ENCODE data around the gene ITGA2B.

DNA sequence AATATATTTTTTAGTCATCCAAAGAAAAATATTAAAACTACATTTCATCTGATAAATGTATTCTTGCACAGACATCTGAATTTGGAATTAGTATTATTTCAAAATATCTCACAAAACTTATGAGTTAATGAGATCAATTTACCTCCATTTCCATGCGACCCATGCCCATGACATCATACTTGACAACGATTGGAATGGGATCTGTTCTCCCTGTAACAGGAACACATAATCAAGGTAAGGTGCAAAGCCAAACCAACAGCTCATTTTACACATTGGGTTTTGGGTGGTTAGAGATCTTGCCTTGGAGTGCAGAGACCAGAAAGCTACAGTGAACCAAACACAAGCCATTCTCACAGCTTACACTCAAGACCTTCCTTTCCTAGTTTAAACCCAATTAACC is 46.9 kb upstream of the ITGA2B start:
- no peak for TF ChIP-seq POLR2AphosphoS5 (IDR thresholded peaks at IDR 0.05; ENCODE audit: low read depth)
- no peak for TF ChIP-seq EZH2 (IDR thresholded peaks at IDR 0.05; ENCODE audit: low read depth, unreplicated experiment)
- TF ChIP-seq CTCF (conservative IDR thresholded peaks at IDR 0.05; ENCODE audit: low read depth in 2 of 2): no peak
- TF ChIP-seq, protein P1, sequence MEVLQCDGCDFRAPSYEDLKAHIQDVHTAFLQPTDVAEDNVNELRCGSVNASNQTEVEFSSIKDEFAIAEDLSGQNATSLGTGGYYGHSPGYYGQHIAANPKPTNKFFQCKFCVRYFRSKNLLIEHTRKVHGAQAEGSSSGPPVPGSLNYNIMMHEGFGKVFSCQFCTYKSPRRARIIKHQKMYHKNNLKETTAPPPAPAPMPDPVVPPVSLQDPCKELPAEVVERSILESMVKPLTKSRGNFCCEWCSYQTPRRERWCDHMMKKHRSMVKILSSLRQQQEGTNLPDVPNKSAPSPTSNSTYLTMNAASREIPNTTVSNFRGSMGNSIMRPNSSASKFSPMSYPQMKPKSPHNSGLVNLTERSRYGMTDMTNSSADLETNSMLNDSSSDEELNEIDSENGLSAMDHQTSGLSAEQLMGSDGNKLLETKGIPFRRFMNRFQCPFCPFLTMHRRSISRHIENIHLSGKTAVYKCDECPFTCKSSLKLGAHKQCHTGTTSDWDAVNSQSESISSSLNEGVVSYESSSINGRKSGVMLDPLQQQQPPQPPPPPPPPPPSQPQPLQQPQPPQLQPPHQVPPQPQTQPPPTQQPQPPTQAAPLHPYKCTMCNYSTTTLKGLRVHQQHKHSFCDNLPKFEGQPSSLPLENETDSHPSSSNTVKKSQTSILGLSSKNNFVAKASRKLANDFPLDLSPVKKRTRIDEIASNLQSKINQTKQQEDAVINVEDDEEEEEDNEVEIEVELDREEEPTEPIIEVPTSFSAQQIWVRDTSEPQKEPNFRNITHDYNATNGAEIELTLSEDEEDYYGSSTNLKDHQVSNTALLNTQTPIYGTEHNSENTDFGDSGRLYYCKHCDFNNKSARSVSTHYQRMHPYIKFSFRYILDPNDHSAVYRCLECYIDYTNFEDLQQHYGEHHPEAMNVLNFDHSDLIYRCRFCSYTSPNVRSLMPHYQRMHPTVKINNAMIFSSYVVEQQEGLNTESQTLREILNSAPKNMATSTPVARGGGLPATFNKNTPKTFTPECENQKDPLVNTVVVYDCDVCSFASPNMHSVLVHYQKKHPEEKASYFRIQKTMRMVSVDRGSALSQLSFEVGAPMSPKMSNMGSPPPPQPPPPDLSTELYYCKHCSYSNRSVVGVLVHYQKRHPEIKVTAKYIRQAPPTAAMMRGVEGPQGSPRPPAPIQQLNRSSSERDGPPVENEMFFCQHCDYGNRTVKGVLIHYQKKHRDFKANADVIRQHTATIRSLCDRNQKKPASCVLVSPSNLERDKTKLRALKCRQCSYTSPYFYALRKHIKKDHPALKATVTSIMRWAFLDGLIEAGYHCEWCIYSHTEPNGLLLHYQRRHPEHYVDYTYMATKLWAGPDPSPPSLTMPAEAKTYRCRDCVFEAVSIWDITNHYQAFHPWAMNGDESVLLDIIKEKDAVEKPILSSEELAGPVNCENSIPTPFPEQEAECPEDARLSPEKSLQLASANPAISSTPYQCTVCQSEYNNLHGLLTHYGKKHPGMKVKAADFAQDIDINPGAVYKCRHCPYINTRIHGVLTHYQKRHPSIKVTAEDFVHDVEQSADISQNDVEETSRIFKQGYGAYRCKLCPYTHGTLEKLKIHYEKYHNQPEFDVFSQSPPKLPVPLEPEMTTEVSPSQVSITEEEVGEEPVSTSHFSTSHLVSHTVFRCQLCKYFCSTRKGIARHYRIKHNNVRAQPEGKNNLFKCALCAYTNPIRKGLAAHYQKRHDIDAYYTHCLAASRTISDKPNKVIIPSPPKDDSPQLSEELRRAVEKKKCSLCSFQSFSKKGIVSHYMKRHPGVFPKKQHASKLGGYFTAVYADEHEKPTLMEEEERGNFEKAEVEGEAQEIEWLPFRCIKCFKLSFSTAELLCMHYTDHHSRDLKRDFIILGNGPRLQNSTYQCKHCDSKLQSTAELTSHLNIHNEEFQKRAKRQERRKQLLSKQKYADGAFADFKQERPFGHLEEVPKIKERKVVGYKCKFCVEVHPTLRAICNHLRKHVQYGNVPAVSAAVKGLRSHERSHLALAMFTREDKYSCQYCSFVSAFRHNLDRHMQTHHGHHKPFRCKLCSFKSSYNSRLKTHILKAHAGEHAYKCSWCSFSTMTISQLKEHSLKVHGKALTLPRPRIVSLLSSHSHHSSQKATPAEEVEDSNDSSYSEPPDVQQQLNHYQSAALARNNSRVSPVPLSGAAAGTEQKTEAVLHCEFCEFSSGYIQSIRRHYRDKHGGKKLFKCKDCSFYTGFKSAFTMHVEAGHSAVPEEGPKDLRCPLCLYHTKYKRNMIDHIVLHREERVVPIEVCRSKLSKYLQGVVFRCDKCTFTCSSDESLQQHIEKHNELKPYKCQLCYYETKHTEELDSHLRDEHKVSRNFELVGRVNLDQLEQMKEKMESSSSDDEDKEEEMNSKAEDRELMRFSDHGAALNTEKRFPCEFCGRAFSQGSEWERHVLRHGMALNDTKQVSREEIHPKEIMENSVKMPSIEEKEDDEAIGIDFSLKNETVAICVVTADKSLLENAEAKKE (CRISPR knock-in tag; IDR thresholded peaks at IDR 0.05): no peak
- no peak for TF ChIP-seq EZH2phosphoT487 (IDR thresholded peaks at IDR 0.05; ENCODE audit: unreplicated experiment)
- no peak for TF ChIP-seq JUNB (IDR thresholded peaks at IDR 0.05; ENCODE audit: unreplicated experiment)
- no peak for TF ChIP-seq ZNF331 (CRISPR knock-in tag; IDR thresholded peaks at IDR 0.05; ENCODE audit: low read depth)
